G401 (cell line): ENCODE results near the gene ABCB1. TPM values are rescaled to one million over a fixed set of nuclear protein-coding genes. Genes with fewer than 3 reads are reported as not detected.
"Not testable (repeated sequence)": the region's sequence is repeated elsewhere in the genome, so short reads cannot be mapped to it uniquely, and the experiment has no call there.

ENCODE experiments used
- DNase-seq: peaks from one replicate; pipeline ENCODE4 v3.0.0-alpha.2; 2015; ENCODE audit warnings: low spot score
- in situ Hi-C: cut with HindIII; loops from 2 replicates; pipeline ENCODE4 v1.10.0; 2016; ENCODE audit warnings: low sequenced_read_pairs, mixed read lengths
- total RNA-seq: library from RNA; depleted of rRNA; stranded (reverse); fragments of >200 nt; shearing (Covaris generic); gene quantifications from 2 replicates; pipeline ENCODE4 v1.2.3, GENCODE V29; 2014

Gene ABCB1
- total RNA-seq, 1 experiment from 2014 or later, result not detected

DNA sequence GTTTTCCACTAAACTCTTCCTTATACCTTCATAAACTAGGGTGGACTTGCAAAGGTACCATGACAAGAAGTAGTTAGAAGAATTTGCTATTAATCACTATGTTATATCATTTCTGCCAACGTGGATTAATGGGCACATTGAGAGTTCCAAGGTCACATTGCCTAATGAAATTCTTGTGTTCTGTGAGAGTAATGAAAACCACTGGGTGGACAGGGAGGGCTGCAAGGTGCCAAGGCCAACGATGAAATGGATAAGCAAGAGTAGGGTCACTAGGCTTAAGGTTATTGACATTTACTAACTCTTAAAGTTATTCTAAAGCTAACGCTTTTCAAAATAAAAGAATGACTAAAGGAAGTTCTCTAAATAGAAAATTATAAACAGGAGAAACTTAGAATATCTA is 118.6 kb downstream of the ABCB1 start:
- no peak for DNase-seq
- in situ Hi-C loops, result no loop called here

DNA sequence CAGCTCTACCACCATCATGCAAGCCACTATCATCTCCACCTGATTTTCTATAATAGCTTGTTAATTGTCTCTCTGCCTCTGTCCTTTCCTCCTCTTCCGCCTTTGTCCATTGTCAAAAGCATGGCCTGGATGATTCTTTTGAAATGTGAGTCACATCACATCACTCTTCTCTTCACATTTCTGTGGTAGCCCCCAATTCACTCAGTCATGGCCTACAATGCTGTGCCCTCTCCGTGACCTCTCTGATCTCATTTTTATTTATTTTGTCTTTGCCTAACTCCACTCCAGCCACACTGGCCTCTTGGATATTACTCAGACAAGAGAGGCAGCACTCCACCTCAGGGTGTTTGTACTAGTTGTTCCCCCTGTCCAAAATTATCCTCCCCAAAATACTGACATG is 120.3 kb downstream of the ABCB1 start:
- in situ Hi-C loops, result no loop called here
- no peak for DNase-seq

DNA sequence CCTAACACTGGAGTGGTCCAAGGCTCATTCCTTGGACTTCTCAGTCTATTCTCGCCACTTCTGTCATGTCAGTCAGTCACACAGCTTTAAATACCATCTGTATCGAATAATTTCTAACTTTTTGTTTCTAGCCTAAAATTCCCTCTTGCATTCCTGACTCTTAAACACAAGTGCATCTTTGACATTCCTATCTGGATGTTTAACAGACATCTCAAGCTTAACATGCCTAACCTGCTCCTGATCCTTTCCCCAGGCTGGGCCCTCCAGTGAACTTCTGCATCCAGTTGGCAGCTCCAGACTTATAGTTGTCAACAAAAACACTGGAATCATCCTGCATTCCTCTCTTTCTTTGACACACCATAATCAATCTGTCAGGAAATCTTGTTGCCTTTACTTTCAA is 120.7 kb downstream of the ABCB1 start:
- DNase-seq, result no peak
- in situ Hi-C loops, result no loop called here

DNA sequence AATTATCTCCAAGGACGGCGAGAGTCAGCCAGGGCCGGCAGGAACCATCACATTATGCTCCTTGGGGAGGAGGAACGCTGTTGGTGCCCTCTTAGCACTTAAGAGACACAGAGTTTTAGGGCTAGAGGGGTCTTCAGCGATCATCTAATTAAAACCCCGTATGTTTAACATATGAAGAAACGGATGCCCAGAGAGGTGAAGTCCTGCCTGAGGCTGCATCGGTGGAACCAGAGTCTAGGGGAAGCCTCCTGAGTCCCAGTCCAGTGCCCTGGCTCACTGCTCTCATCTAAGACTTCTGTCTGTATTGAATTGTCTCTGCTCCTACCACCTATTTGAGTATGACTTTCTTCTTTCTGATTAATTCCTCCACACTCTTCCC is 124.5 kb downstream of the ABCB1 start:
- in situ Hi-C loops, result no loop called here
- no peak for DNase-seq

DNA sequence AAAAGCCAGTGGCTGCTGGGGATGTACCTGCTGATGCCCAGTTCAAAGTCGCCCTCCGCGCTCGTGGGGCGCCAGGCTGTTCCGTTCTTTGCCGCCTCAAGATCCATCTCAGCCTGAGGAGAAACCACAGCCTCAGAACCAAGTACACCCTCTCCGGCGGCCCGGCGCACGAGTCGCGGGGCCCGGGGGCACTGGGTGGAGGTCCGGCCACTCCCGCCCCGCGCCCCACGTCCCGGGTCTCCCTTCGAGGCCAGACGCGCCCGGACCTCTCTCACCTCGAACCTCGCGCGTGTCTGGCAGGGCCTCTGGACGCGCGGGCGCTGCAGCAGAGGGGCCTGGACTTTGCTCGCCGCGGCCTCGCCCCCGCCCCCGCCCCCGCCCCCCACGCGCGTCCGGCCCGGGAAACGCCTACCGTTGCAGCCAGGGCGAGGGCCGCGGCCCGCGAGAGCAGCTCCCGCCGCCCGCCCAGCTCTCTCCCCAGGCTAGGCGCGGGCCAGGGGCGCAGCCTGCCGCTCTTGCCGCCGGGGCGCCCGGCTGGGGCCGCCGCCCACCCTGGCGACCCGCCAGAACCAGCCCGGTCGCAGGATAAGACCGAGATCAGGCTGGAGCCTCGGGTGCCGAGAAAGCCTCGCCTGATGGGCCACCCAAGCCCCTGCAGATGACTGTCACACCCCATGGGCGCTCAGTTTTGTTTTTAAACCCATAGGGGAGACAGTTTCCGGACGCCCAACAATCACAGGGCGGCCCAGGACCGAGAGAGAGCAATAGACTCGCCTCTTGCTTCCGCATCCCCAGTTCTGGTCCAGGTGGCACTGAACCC is 125.1 kb downstream of the ABCB1 start, which contains the start of gene ABCB4:
ABCB4 (minus strand) TSS at position 322 of the 820 bp plus-strand sequence; CDS start at position 107, 215 bp downstream.
- no peak for DNase-seq
- in situ Hi-C loops, result no loop called here

DNA sequence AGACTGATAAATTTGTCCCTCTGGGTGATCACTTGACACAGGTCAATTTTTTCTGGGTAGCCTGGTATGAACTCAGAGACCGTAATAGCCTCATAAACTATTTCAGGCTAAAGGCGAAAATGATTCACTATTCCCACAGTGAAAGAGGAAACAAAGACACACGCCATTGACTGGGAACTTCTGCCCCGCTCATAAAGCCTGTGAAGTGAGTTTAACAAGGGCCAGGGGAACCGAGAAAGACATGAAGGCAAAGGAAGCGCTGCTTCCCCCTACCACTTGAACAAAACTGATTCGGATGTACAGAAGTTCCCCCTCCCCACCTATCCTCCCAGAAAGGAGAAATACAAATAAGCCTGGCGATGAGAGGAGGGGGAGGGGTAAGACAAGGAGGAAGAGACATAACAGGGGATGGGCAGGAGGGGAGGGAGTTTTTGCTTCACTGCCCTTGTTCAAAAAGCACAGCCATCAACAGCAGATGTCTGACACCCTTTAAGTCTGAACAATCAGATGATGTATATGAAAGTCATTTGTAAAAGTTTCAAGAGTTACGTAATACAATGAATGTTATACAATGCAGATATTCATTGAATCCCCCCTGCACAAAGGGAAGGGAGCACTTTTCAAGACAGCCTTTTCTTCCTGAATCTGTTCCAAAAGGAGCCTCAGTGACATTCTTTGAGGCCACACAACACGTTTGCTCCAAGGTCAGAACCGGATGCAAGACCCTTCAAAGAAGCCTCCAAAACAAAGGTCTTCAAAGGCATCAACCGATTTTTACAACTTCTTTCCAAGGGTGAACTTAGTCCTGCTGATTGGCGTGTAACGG is 125.9 kb downstream of the ABCB1 start:
- in situ Hi-C loops, result no loop called here
- DNase-seq, result peak; percentile 6

DNA sequence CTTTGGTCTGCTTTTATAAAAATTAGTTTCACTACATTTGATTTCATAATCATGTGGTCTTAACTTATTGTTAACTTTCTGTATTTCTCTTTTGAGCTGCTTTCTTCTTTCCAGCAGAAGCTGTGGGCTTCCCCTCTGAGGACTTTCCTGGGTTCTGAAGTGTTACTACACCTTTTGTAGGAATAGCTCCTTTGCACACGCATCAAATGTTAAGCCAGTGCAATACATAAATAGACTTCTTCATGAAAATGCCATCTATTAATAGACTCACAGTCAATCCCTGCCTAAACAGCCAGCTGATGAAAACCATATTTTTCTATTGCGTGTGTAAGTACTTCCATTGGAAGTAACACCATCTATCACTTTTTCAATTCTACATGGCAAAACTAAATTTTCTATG is 126.7 kb downstream of the ABCB1 start:
- DNase-seq, result no peak
- in situ Hi-C loops, result no loop called here

DNA sequence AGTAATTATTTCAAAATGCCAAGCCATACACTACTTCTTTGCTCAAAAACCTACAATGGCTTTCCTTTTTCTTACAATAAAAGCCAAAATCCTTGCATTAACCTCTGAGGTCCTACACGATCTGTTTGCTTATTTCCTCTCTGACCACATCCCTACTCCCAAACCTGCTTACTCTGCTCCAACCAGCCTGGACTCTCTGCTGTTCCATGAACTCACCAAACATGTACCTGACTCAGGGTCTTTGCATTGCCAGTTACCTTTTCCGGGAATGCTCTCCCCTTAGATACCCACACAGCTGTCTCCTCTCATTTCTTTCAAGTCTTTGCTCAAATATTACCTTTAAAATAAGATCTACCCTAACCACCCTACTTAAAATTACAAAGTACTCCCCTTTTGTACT is 127.5 kb downstream of the ABCB1 start:
- DNase-seq, result no peak
- in situ Hi-C loops, result no loop called here

DNA sequence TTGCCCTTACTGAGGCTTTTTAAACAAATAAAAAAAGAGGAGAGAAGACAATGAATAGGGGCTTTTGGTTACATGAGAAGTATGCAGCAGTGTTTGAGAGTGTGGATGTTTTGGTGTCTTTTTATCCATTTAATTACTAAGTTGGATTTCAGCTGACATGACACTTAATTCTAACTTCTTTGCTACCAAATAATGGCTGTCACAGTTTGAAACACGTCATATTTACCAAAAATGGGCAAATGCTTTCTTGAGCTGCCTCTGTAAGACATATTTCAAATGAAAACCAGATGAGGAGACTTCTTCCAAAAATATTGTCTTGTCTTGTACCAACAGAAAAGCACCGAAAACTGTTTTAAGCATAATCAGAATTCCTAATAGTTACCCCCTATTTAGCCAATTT is 129.2 kb downstream of the ABCB1 start:
- no peak for DNase-seq
- in situ Hi-C loops, result no loop called here

DNA sequence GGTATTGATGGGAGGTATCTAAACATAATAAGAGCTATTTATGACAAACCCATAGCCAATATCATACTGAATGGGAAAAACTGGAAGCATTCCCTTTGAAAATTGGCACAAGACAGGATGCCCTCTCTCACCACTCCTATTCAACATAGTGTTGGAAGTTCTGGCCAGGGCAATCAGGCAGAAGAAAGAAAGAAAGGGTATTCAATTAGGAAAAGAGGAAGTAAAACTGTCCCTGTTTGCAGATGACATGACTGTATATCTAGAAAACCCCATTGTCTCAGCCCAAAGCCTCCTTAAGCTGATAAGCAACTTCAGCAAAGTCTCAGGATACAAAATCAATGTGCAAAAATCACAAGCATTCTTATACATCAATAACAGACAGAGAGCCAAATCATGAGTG is 131.5 kb downstream of the ABCB1 start:
- in situ Hi-C loops, DNase-seq: not testable (repeated sequence)

DNA sequence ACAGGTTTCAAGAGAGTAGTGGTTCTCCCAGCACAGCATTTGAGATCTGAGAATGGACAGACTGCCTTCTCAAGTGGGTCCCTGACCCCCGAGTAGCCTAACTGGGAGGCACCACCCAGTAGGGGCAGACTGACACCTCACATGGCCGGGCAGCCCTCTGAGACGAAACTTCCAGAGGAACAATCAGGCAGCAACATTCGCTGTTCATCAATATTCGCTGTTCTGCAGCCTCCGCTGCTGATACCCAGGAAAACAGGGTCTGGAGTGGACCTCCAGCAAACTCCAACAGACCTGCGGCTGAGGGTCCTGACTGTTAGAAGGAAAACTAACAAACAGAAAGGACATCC is 135.2 kb downstream of the ABCB1 start:
- in situ Hi-C loops, DNase-seq: not testable (repeated sequence)

DNA sequence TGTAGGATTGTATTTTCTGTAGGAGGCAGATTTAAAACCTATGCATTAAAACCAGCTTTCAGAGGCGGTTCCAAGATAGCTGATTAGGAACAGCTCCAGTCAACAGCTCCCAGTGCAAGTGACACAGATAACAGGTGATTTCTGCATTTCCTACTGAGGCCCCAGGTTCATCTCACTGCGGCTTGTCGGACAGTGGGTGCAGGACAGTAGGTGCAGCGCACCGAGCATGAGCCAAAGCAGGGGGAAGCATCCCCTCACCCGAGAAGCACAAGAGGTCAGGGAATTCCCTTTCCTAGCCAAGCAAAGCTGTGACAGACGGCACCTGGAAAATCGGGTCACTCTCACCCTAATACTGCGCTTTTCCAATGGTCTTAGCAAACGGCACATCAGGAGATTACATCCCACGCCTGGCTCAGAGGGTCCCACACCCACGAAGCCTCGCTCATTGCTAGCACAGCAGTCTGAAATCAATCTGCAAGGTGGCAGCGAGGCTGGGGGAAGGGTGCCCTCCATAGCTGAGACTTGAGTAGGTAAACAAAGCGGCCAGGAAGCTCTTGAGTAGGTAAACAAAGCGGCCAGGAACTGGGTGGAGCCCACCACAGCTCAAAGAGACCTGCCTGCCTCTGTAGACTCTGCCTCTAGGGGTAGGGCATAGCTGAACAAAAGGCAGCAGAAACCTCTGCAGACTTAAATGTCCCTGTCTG is 135.7 kb downstream of the ABCB1 start:
- in situ Hi-C loops, DNase-seq: not testable (repeated sequence)

DNA sequence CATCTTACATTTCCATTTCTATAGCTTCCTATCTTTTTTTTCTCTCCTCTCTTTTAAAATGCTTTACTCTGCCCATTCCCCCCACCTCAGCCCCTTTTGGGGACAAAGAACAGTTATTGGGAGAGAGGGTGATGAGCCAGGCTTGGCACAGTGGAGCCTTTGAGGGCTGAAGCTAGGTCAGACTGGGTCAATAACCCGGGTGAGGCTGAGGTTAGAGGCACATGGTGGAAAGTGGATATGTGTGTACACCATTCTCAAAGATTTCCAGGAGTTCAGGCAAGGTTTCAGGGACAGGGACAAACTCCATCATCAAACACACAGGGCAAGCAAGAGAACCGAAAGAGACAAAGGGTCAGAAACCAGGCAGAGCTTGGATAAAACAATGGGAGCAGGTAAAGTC is 136.7 kb downstream of the ABCB1 start:
- in situ Hi-C loops, result no loop called here
- no peak for DNase-seq

DNA sequence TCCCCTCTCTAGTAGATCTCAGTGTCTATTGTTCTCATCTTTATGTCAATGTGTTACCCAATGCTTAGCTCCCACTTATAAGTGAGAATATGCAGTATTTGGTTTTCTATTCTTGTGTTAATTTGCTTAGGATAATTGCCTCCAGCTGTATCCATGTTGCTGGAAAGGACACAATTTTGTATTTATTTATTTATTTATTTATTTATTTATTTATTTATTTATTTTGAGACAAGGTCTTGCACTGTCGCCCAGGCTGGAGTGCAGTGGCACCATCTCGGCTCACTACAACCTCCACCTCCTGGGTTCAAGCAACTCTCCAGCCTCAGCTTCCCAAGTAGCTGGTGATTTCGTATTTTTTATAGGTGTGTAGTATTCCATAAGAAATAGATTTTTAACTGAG is 140.2 kb downstream of the ABCB1 start:
- in situ Hi-C loops, result not testable (repeated sequence)

DNA sequence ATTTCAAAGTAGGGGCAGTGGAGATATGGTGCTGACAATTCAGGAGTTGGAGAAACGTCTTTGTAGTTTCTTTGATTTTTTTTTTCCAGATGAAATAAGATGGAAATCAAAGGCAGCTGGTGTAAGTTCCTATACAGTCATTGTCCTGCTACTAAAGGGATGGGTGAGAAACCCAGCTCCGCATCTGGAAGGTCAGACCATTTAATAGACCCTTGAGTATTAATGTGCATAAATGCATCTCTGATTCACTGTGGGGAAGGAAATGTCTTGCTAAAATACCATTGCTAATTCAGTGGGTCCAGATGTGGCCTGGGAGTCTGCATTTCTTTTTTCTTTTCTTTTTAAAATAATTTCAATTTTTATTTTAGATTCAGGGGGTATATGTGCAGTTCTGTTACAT is 140.7 kb downstream of the ABCB1 start:
- no peak for DNase-seq
- in situ Hi-C loops, result no loop called here

More for the DNA sequence above, 140.2 kb downstream of the ABCB1 start:
- DNase-seq, result not testable (repeated sequence)

DNA sequence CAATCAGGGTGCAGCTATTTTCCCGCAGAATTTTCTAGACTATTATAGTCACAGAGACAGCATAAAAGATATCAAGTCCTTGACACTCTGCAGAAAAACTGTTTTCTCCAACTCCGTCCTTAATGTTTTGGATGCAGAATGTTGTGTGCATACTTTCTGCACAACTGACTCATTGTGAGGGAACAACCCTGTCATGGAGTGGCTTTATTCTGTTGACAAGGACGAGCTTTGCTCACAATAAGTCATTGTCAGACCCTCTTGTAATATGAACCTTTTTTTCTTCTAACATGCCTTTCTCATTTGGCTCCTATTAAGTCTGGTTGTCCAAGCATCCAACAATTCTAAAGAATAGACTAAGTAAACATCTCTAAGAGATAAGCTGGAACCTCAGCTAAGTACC is 142.5 kb downstream of the ABCB1 start:
- DNase-seq, result no peak
- in situ Hi-C loops, result no loop called here

DNA sequence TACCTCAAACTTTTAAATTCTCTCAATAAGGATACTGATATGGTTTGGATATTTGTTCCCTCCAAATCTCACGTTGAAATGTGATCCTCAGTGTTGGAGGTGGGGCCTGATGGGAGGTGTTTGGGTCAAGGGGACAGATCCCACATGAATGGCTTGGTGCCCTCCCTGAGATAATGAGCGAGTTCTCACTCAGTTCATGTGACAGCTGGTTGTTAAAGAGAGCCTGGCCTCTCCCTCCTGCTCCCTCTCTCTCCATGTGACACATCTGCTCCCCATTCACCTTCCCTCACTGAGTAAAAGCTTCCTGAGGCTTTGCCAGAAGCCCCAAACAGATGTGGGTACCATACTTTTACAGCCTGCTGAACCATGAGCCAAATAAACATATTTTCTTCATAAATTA is 144.4 kb downstream of the ABCB1 start:
- in situ Hi-C loops, result no loop called here
- DNase-seq, result no peak
